Caco-2 (cell line): ENCODE results near the gene PRRG1. TPM values are rescaled to one million over a fixed set of nuclear protein-coding genes. Genes with fewer than 3 reads are reported as not detected.

Experiments
- BruUV-seq: library from RNA; stranded (reverse); fragments of 400-500 nt; replicated peaks from 2 replicates; lab custom pipeline; 2021; lab: Mats Ljungman, UMichigan
- CTCF ChIA-PET: fragments of 300-600 bp; sonication (Branson Sonifier 250); formaldehyde crosslinking; loops from one replicate; lab custom pipeline; 2022; ENCODE audit warnings: antibody characterized with exemption; lab: Charles Lee
- POLR2A ChIA-PET: fragments of 300-600 bp; sonication (Branson Sonifier 250); formaldehyde crosslinking; loops from one replicate; lab custom pipeline; 2022; ENCODE audit warnings: antibody characterized with exemption; lab: Charles Lee
- DNase-seq, 2 experiments: peaks; one replicate each; pipeline versions ENCODE4 v3.0.0 to v3.0.0-alpha.2; 2020 to 2022
- H3K27me3 ChIP-seq: replicated peaks from 2 replicates; pipeline ENCODE4 v1.6.0; 2011; ENCODE audit warnings: low read length; ENCODE audit not compliant: control insufficient read depth, insufficient read depth
- H3K36me3 ChIP-seq: 2 replicates; pipeline ENCODE4 v1.5.1; 2011; ENCODE audit warnings: low read length; ENCODE audit not compliant: control insufficient read depth, insufficient read depth
- H3K4me1 ChIP-seq: fragments of 250-450 bp; sonication (Bioruptor Pico); 2 replicates; pipeline ENCODE4 v1.5.1; 2020; ENCODE audit warnings: mild to moderate bottlenecking
- H3K4me3 ChIP-seq: 2 replicates; pipeline ENCODE4 v1.5.1; 2011; ENCODE audit warnings: low read depth, mild to moderate bottlenecking, control low read depth, low read length
- H3K9me3 ChIP-seq: fragments of 250-450 bp; sonication (Bioruptor Pico); 2 replicates; pipeline ENCODE4 v1.5.1; 2020; ENCODE audit warnings: mild to moderate bottlenecking, moderate library complexity
- H3K27ac Mint-ChIP-seq: one replicate; pipeline ENCODE4 v1.8.0; 2022; ENCODE audit warnings: mixed read lengths; ENCODE audit not compliant: unreplicated experiment
- H3K27me3 Mint-ChIP-seq: one replicate; pipeline ENCODE4 v1.8.0; 2022; ENCODE audit warnings: mixed read lengths; ENCODE audit not compliant: insufficient read depth, unreplicated experiment
- H3K36me3 Mint-ChIP-seq: one replicate; pipeline ENCODE4 v1.8.0; 2022; ENCODE audit warnings: mild to moderate bottlenecking, mixed read lengths; ENCODE audit not compliant: insufficient read depth, unreplicated experiment
- H3K4me1 Mint-ChIP-seq: one replicate; pipeline ENCODE4 v1.8.0; 2022; ENCODE audit warnings: low read depth, mixed read lengths; ENCODE audit not compliant: unreplicated experiment
- H3K4me3 Mint-ChIP-seq: one replicate; pipeline ENCODE4 v1.8.0; 2022; ENCODE audit warnings: mild to moderate bottlenecking, moderate library complexity, mixed read lengths; ENCODE audit not compliant: unreplicated experiment
- H3K9me3 Mint-ChIP-seq: one replicate; pipeline ENCODE4 v1.8.0; 2022; ENCODE audit warnings: mixed read lengths; ENCODE audit not compliant: unreplicated experiment
- CTCF ChIP-seq, 2 experiments: fragments of 200-600 bp in 1 of 2; IDR thresholded peaks; 1 replicate in 1 of 2; 2 replicates in 1 of 2; pipeline versions ENCODE4 v1.5.1 to v1.8.0; 2011 to 2022; ENCODE audit warnings: antibody characterized with exemption in 1 of 2, control low read depth in 1 of 2, inconsistent platforms in 1 of 2, low read depth in 1 of 2, low read length in 1 of 2, mild to moderate bottlenecking in 1 of 2, moderate library complexity in 1 of 2; ENCODE audit not compliant: insufficient read depth in 1 of 2, severe bottlenecking in 1 of 2, unreplicated experiment in 1 of 2
- intact Hi-C: fragments of 100-400 bp; cut with micrococcal nuclease; formaldehyde crosslinking; loops from one replicate; pipeline ENCODE4 v1.10.0; 2022; ENCODE audit not compliant: unreplicated experiment
- total RNA-seq: library from RNA; stranded (reverse); gene quantifications from 2 replicates; pipeline ENCODE4 v1.2.3, GENCODE V29; 2022

Gene PRRG1
- total RNA-seq, 1 experiment from 2014 or later = 14.0 TPM

DNA sequence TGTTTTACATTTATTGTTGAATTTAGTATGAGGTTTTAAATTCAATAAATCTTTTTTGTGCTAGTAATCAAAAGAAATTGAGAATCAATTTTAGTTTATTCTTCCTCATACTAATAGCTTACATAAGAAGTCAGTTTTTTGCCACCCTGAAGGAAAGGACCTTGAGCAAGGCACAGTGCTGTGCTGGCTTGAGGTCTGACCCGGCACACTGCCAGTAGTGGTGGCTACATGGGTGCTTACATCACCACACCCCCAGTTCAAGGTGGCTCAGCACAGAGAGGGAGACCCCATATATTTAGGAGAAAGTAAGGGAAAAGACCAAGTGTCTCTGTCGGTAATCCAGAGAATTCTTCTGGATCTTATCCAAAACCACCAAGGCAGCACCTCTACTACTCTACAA is 136.3 kb downstream of the PRRG1 start:
- intact Hi-C loops = no loop called here
- no peaks in the 10 kb centered on the region for H3K4me1 ChIP-seq
- no peaks in the 10 kb centered on the region for H3K9me3 ChIP-seq
- DNase-seq = no peak
- Mint-ChIP-seq H3K4me1 (no peaks in the 10 kb centered on the region), H3K36me3 (no peaks in the 10 kb centered on the region), H3K27ac (no peak overlapping the region), H3K4me3 (no peak overlapping the region), H3K9me3 (no peaks in the 10 kb centered on the region), H3K27me3 (no peaks in the 10 kb centered on the region)
- POLR2A ChIA-PET = no interaction called here
- CTCF ChIA-PET = no interaction called here
- no peak for TF ChIP-seq CTCF (IDR thresholded peaks at IDR 0.05; ENCODE audit: insufficient read depth in 1 of 2, low read depth in 1 of 2, low read length in 1 of 2, severe bottlenecking in 1 of 2, unreplicated experiment in 1 of 2)
- BruUV-seq = no TSS peak
- H3K4me3 ChIP-seq = no peak overlapping the region
- no peaks in the 10 kb centered on the region for H3K36me3 ChIP-seq
- H3K27me3 ChIP-seq = no peaks in the 10 kb centered on the region

- no peak overlapping the region for H3K4me3 Mint-ChIP-seq
These were observed 138.1 kb downstream of the PRRG1 start for GRCh38 chrX:37487271-37487670.

GRCh38 chrX:37488323-37488722 is 139.2 kb downstream of the PRRG1 start:
- H3K9me3 Mint-ChIP-seq = no peaks in the 10 kb centered on the region
- no peaks in the 10 kb centered on the region for H3K27me3 Mint-ChIP-seq
- no peaks in the 10 kb centered on the region for H3K9me3 ChIP-seq
- no peaks in the 10 kb centered on the region for H3K36me3 Mint-ChIP-seq
- no TSS peak for BruUV-seq
- CTCF ChIA-PET = no interaction called here
- H3K4me3 ChIP-seq = no peak overlapping the region
- no peak overlapping the region for H3K4me3 Mint-ChIP-seq
- H3K36me3 ChIP-seq = no peaks in the 10 kb centered on the region
- no peak for DNase-seq
- H3K27ac Mint-ChIP-seq = no peak overlapping the region
- POLR2A ChIA-PET = no interaction called here
- TF ChIP-seq CTCF (IDR thresholded peaks at IDR 0.05; ENCODE audit: insufficient read depth in 1 of 2, low read depth in 1 of 2, low read length in 1 of 2, severe bottlenecking in 1 of 2, unreplicated experiment in 1 of 2) = no peak
- no peaks in the 10 kb centered on the region for H3K27me3 ChIP-seq
- intact Hi-C loops = no loop called here
- no peaks in the 10 kb centered on the region for H3K4me1 Mint-ChIP-seq
- no peaks in the 10 kb centered on the region for H3K4me1 ChIP-seq

More at GRCh38 chrX:37487271-37487670, 138.1 kb downstream of the PRRG1 start:
- Histone ChIP-seq H3K4me1 (no peaks in the 10 kb centered on the region), H3K4me3 (no peak overlapping the region), H3K9me3 (no peaks in the 10 kb centered on the region), H3K27me3 (no peaks in the 10 kb centered on the region), H3K36me3 (no peaks in the 10 kb centered on the region)
- Mint-ChIP-seq H3K27me3 (no peaks in the 10 kb centered on the region), H3K9me3 (no peaks in the 10 kb centered on the region), H3K4me1 (no peaks in the 10 kb centered on the region), H3K36me3 (no peaks in the 10 kb centered on the region), H3K27ac (no peak overlapping the region)
- ChIA-PET POLR2A (no interaction called here), CTCF (no interaction called here)
- intact Hi-C loops = no loop called here
- DNase-seq = no peak
- no TSS peak for BruUV-seq
- TF ChIP-seq CTCF (IDR thresholded peaks at IDR 0.05; ENCODE audit: insufficient read depth in 1 of 2, low read depth in 1 of 2, low read length in 1 of 2, severe bottlenecking in 1 of 2, unreplicated experiment in 1 of 2) = no peak
